Measurements from ENCODE around the gene ZNF808. TPM values are rescaled to one million over a fixed set of nuclear protein-coding genes. Genes with fewer than 3 reads are reported as not detected.
"Not testable (repeated sequence)": the region's sequence is repeated elsewhere in the genome, so short reads cannot be mapped to it uniquely, and the experiment has no call there.

Gene ZNF808
- total RNA-seq, 1 experiment from 2014 or later = 39.7 TPM

- Histone ChIP-seq H3K4me3 (ENCODE audit: low read length) (no peak overlapping the region), H2AFZ (ENCODE audit: low read length) (no peak overlapping the region), H3K27me3 (ENCODE audit: low read length) (no peaks in the 10 kb centered on the region), H3K9me3 (ENCODE audit: low read length) (0 out of 2 replicates have a peak, but pooled peaks cover 4% of the 10 kb centered on the region), H4K20me1 (ENCODE audit: insufficient read depth, low read depth, low read length) (no peaks in the 10 kb centered on the region), H3K4me2 (ENCODE audit: low read depth, low read length, poor library complexity, severe bottlenecking) (no peak overlapping the region), H3K79me2 (ENCODE audit: low read length) (peaks cover 16% of the 10 kb centered on the region), H3K9ac (ENCODE audit: low read length) (no peak overlapping the region), H3K9me2 (replicated peaks; ENCODE audit: insufficient read depth, low read length) (no peaks in the 10 kb centered on the region), H3K36me3 (ENCODE audit: insufficient read depth, low read length) (peaks cover 2% of the 10 kb centered on the region; the same call in 1 of the 2 replicates), H3K4me1 (ENCODE audit: low read length) (peaks cover 15% of the 10 kb centered on the region), H3K27ac (ENCODE audit: low read length) (no peak overlapping the region)
- no peak for DNase-seq
Measured at GRCh38 chr19:52524086-52524485, 3.4 kb upstream of the ZNF808 start.

GRCh38 chr19:52527956-52528351 lies 486 bp downstream of the ZNF808 start:
- 0 out of 2 replicates have a peak, but pooled peaks cover 4% of the 10 kb centered on the region for H3K9me3 ChIP-seq (ENCODE audit: low read length)
- H3K4me1 ChIP-seq (ENCODE audit: low read length) = peaks cover 19% of the 10 kb centered on the region
- H3K79me2 ChIP-seq (ENCODE audit: low read length) = peaks cover 53% of the 10 kb centered on the region
- H3K27ac ChIP-seq (ENCODE audit: low read length) = peak overlapping the region; percentile 51
- peak overlapping the region; percentile 83 for H3K4me3 ChIP-seq (ENCODE audit: low read length)
- peaks cover 24% of the 10 kb centered on the region for H3K36me3 ChIP-seq (ENCODE audit: insufficient read depth, low read length)
- H2AFZ ChIP-seq (ENCODE audit: low read length) = peak overlapping the region; percentile 64; the same call in 1 of the 2 replicates
- peak overlapping the region; percentile 81 for H3K9ac ChIP-seq (ENCODE audit: low read length)
- H4K20me1 ChIP-seq (ENCODE audit: insufficient read depth, low read depth, low read length) = no peaks in the 10 kb centered on the region
- H3K27me3 ChIP-seq (ENCODE audit: low read length) = no peaks in the 10 kb centered on the region
- peak overlapping the region; percentile 95 for H3K4me2 ChIP-seq (ENCODE audit: low read depth, low read length, poor library complexity, severe bottlenecking)
- peak; percentile 71 for DNase-seq
- no peaks in the 10 kb centered on the region for H3K9me2 ChIP-seq (replicated peaks; ENCODE audit: insufficient read depth, low read length)

- H3K79me2 ChIP-seq (ENCODE audit: low read length) = peaks cover 93% of the 10 kb centered on the region
- no peak overlapping the region for H3K4me2 ChIP-seq (ENCODE audit: low read depth, low read length, poor library complexity, severe bottlenecking)
- H4K20me1 ChIP-seq (ENCODE audit: insufficient read depth, low read depth, low read length) = no peaks in the 10 kb centered on the region
- H3K27ac ChIP-seq (ENCODE audit: low read length) = no peak overlapping the region
- DNase-seq = no peak
- no peaks in the 10 kb centered on the region for H3K27me3 ChIP-seq (ENCODE audit: low read length)
- no peak overlapping the region for H3K4me3 ChIP-seq (ENCODE audit: low read length)
- H3K9me3 ChIP-seq (ENCODE audit: low read length) = no peaks in the 10 kb centered on the region
- H2AFZ ChIP-seq (ENCODE audit: low read length) = no peak overlapping the region
- no peaks in the 10 kb centered on the region for H3K9me2 ChIP-seq (replicated peaks; ENCODE audit: insufficient read depth, low read length)
- peaks cover 38% of the 10 kb centered on the region for H3K36me3 ChIP-seq (ENCODE audit: insufficient read depth, low read length)
- H3K4me1 ChIP-seq (ENCODE audit: low read length) = peaks cover 27% of the 10 kb centered on the region
- H3K9ac ChIP-seq (ENCODE audit: low read length) = no peak overlapping the region
Measured at GRCh38 chr19:52532480-52532879, 5.0 kb downstream of the ZNF808 start.

GRCh38 chr19:52533901-52534300 lies 6.4 kb downstream of the ZNF808 start:
- peaks cover 93% of the 10 kb centered on the region for H3K79me2 ChIP-seq (ENCODE audit: low read length)
- no peak overlapping the region for H2AFZ ChIP-seq (ENCODE audit: low read length)
- no peaks in the 10 kb centered on the region for H3K27me3 ChIP-seq (ENCODE audit: low read length)
- no peaks in the 10 kb centered on the region for H3K9me3 ChIP-seq (ENCODE audit: low read length)
- DNase-seq = no peak
- H3K36me3 ChIP-seq (ENCODE audit: insufficient read depth, low read length) = peaks cover 40% of the 10 kb centered on the region
- H3K4me1 ChIP-seq (ENCODE audit: low read length) = peaks cover 20% of the 10 kb centered on the region
- no peak overlapping the region for H3K27ac ChIP-seq (ENCODE audit: low read length)
- H3K9me2 ChIP-seq (replicated peaks; ENCODE audit: insufficient read depth, low read length) = no peaks in the 10 kb centered on the region
- no peak overlapping the region for H3K4me2 ChIP-seq (ENCODE audit: low read depth, low read length, poor library complexity, severe bottlenecking)
- H3K9ac ChIP-seq (ENCODE audit: low read length) = no peak overlapping the region
- H4K20me1 ChIP-seq (ENCODE audit: insufficient read depth, low read depth, low read length) = no peaks in the 10 kb centered on the region
- no peak overlapping the region for H3K4me3 ChIP-seq (ENCODE audit: low read length)

- peaks cover 44% of the 10 kb centered on the region for H3K36me3 ChIP-seq (ENCODE audit: insufficient read depth, low read length)
- not testable (repeated sequence) for H2AFZ ChIP-seq (ENCODE audit: low read length); H3K27me3 ChIP-seq (ENCODE audit: low read length); H3K27ac ChIP-seq (ENCODE audit: low read length); H3K9me3 ChIP-seq (ENCODE audit: low read length); DNase-seq; H3K9me2 ChIP-seq (replicated peaks; ENCODE audit: insufficient read depth, low read length); H4K20me1 ChIP-seq (ENCODE audit: insufficient read depth, low read depth, low read length)
- peak overlapping the region; percentile 71 for H3K4me3 ChIP-seq (ENCODE audit: low read length)
- peaks cover 14% of the 10 kb centered on the region; the same call in 1 of the 2 replicates for H3K4me1 ChIP-seq (ENCODE audit: low read length)
- peak overlapping the region; percentile 76 for H3K4me2 ChIP-seq (ENCODE audit: low read depth, low read length, poor library complexity, severe bottlenecking)
- H3K9ac ChIP-seq (ENCODE audit: low read length) = peak overlapping the region; percentile 72
- H3K79me2 ChIP-seq (ENCODE audit: low read length) = peaks cover 93% of the 10 kb centered on the region
Measured at GRCh38 chr19:52535385-52535770, 7.9 kb downstream of the ZNF808 start.

GRCh38 chr19:52535771-52536447 lies 8.4 kb downstream of the ZNF808 start:
- Histone ChIP-seq H3K9me3 (ENCODE audit: low read length) (no peaks in the 10 kb centered on the region), H4K20me1 (ENCODE audit: insufficient read depth, low read depth, low read length) (no peaks in the 10 kb centered on the region), H3K27ac (ENCODE audit: low read length) (peak overlapping the region; percentile 10; the same call in 1 of the 2 replicates), H3K4me1 (ENCODE audit: low read length) (peaks cover 14% of the 10 kb centered on the region; the same call in 1 of the 2 replicates), H3K9me2 (replicated peaks; ENCODE audit: insufficient read depth, low read length) (no peaks in the 10 kb centered on the region), H3K4me3 (ENCODE audit: low read length) (peak overlapping the region; percentile 71), H3K27me3 (ENCODE audit: low read length) (no peaks in the 10 kb centered on the region), H3K79me2 (ENCODE audit: low read length) (peaks cover 93% of the 10 kb centered on the region), H3K9ac (ENCODE audit: low read length) (peak overlapping the region; percentile 72), H3K4me2 (ENCODE audit: low read depth, low read length, poor library complexity, severe bottlenecking) (peak overlapping the region; percentile 76), H2AFZ (ENCODE audit: low read length) (no peak overlapping the region; the same call in 1 of the 2 replicates), H3K36me3 (ENCODE audit: insufficient read depth, low read length) (peaks cover 45% of the 10 kb centered on the region)
- peak; percentile 96 for DNase-seq

GRCh38 chr19:52536448-52536800 lies 9.0 kb downstream of the ZNF808 start:
- Histone ChIP-seq H3K27ac (ENCODE audit: low read length) (no peak overlapping the region; the same call in 1 of the 2 replicates), H3K4me3 (ENCODE audit: low read length) (peak overlapping the region; percentile 71), H3K36me3 (ENCODE audit: insufficient read depth, low read length) (peaks cover 48% of the 10 kb centered on the region), H3K27me3 (ENCODE audit: low read length) (no peaks in the 10 kb centered on the region), H3K4me1 (ENCODE audit: low read length) (peaks cover 14% of the 10 kb centered on the region; the same call in 1 of the 2 replicates), H3K9ac (ENCODE audit: low read length) (peak overlapping the region; percentile 72), H3K9me2 (replicated peaks; ENCODE audit: insufficient read depth, low read length) (no peaks in the 10 kb centered on the region), H3K4me2 (ENCODE audit: low read depth, low read length, poor library complexity, severe bottlenecking) (peak overlapping the region; percentile 76), H3K9me3 (ENCODE audit: low read length) (no peaks in the 10 kb centered on the region), H4K20me1 (ENCODE audit: insufficient read depth, low read depth, low read length) (no peaks in the 10 kb centered on the region), H2AFZ (ENCODE audit: low read length) (no peak overlapping the region; the same call in 1 of the 2 replicates), H3K79me2 (ENCODE audit: low read length) (peaks cover 95% of the 10 kb centered on the region)
- DNase-seq = no peak

- H3K79me2 ChIP-seq (ENCODE audit: low read length) = peaks cover 88% of the 10 kb centered on the region
Measured at GRCh38 chr19:52538815-52539214, 11.3 kb downstream of the ZNF808 start.

More at GRCh38 chr19:52538815-52539214, 11.3 kb downstream of the ZNF808 start:
- peaks cover 56% of the 10 kb centered on the region for H3K36me3 ChIP-seq (ENCODE audit: insufficient read depth, low read length)
- not testable (repeated sequence) for H3K4me2 ChIP-seq (ENCODE audit: low read depth, low read length, poor library complexity, severe bottlenecking); DNase-seq; H3K27me3 ChIP-seq (ENCODE audit: low read length); H3K9me3 ChIP-seq (ENCODE audit: low read length); H2AFZ ChIP-seq (ENCODE audit: low read length); H3K9me2 ChIP-seq (replicated peaks; ENCODE audit: insufficient read depth, low read length); H3K4me3 ChIP-seq (ENCODE audit: low read length); H4K20me1 ChIP-seq (ENCODE audit: insufficient read depth, low read depth, low read length); H3K27ac ChIP-seq (ENCODE audit: low read length); H3K9ac ChIP-seq (ENCODE audit: low read length)
- peaks cover 14% of the 10 kb centered on the region; the same call in 1 of the 2 replicates for H3K4me1 ChIP-seq (ENCODE audit: low read length)

Data from Karpas-422 (cell line).